ENCODE results near the gene PLCG2.
"Not testable (repeated sequence)": the region's sequence is repeated elsewhere in the genome, so short reads cannot be mapped to it uniquely, and the experiment has no call there.

PLCG2 gene

DNA sequence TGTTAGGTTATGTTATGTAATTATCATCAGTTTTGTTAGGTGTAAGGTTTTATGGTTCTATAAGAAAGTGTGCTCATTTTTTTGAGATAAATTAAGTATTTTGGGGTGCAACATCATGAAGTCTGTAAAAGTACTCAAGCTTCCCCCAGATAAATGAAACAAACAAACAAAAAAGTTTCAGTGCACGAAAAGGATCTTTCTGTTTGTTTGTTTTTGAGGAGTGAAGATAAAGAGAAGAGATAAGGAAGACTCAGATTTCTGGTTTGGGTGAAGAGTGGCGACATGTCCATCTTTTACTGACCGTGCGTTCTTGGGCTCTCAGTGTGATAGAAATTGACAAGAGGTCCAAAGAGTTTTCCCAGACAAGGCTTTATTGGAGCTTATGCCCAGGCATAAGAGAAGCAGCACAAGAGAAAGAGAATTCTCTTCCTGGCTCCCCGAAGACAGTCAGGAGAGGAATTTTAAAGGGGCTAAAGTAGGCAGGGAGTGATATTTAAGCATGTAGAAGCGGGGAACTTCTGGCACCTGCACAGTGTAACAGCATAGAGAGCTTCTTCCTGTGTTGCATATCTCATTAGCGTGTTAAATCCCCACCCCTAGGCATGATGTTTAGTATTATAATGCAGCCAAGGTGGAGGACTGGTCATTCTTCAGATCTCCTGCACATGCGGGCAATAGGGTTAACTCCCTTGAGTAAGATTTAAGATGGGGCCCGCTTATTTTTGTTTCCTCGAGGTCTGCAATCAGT is 71.3 kb downstream of the PLCG2 start:
- no peak for DNase-seq

- DNase-seq: no peak
Observed at GRCh38 chr16:81852347-81852746, 73.3 kb downstream of the PLCG2 start.

- no peak for DNase-seq
Observed at GRCh38 chr16:81855552-81856153, 76.6 kb downstream of the PLCG2 start.

- DNase-seq: no peak
Observed at GRCh38 chr16:81860287-81861266, 81.5 kb downstream of the PLCG2 start.

GRCh38 chr16:81861503-81861902 is 82.4 kb downstream of the PLCG2 start:
- DNase-seq: no peak

DNA sequence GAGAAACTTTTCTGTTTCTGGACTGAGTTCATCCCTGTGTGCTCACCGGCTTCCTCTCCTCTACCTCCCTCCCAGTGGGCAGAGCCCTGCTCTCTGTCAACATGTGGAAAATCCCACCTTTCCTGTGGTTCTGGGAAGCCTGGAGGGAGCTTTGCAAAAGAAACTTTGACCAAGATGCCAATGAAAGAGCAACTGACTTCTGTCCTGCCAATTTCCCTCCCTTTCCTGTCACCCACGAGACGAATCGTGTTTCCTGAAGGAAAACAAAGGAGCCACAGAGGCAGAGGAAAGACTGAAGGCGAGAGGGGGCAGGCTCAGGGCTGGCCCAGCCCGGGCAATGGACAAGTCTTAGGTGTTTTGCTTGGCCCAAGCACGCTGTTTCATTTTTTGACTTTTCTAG is 82.8 kb downstream of the PLCG2 start:
- DNase-seq: no peak

- no peak for DNase-seq
Observed at GRCh38 chr16:81863630-81864352, 84.7 kb downstream of the PLCG2 start.

DNA sequence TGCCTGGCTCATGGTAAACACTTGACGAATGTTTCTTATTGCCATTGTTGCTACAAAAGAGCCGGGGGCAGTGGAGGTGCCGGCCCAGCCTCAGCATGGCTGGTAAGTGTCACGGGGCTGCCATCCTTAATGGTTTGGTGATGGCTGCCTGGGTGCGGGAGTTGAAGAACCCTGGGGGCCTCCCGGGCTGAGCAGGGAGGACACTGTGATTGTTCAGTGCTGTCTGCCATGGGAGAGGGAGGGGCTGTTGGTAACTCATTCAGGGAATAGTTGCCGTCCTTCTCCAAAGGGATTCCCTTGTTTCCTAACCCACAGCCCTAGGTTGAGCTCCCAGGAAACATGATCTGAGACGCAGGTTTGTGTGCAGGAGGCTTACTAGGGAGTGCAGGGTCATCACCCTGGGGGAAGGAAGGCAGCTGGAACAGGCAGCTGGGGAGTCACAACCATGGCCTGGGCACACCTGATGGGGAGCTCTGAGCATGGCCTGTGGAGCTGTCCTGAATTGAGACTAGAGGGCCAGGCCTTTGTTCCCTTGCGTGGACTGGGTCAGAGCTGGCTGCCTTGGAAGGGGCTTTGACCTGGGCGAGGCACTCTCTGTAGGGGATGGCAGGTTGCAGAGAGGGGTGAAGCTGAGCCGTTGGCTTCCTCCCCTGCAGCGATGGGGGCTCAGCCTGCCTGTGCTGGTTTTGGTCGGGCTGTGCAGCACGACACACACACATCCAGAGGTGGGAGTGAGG is 85.7 kb downstream of the PLCG2 start:
- no peak for DNase-seq

DNA sequence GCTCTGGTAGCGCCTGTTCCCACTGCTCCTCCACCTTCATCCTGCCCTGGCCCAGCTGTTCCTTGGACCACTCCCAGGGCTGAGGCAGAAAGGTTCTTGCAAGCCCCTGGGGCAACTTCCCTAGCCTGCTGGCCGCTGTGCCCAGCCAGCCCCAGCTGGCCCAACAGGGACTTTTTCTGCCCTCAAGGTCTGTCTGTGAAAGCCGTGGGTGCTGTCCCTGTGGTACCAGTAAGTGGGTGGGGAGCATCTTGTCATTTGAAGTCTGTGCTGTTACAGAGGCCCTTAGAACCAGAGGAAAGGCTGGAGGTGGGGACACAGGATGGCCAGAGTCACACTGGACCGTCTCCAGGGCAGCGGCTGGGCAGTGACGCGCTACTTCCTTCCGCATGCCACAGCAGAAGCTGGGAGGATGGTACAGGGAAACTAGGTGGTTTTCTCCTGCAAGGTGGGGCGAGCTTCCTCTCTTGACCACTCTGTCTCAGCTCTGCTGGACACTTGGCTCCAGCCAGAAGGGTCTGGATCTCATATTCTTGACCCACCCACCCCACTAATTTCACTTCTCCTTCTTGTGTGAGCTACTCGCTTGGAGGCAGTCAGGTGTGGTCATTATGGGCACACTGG is 87.8 kb downstream of the PLCG2 start:
- DNase-seq: no peak

DNA sequence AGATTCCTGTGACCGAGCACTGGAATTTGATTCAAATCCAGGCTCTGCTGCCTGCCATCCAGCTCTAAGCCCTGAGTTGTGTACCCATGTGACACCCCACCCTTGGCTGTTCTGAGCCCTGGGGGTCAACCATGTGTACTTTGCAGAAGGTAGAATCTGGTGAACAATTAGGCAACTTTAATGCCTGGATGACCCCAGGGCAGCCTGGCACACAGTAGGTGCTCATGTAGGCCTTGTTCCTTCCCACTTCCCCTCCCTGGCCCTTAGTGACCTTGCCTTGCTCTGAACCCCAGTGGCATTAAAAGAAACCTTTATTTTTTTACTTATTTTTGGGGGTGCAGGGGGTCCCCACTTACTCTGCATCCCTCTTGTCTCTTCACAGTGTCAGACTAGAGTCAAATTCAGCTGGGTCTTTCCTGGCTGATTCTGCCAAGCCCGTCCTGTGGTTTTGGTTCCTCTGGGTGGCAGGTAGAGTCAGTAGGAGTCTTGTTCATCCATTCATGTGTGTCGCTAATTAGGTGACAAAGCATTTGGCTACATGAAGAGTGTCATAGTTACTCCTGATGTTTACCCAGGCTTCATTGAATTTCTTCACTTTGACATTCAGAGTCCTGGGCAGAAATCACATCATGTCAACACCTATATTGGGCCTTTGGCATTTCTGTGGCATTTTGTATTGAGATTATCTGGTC is 89.1 kb downstream of the PLCG2 start:
- DNase-seq: no peak

GRCh38 chr16:81869326-81869725 is 90.2 kb downstream of the PLCG2 start:
- no peak for DNase-seq

- no peak for DNase-seq
Observed at GRCh38 chr16:81873206-81873605, 94.1 kb downstream of the PLCG2 start.

DNA sequence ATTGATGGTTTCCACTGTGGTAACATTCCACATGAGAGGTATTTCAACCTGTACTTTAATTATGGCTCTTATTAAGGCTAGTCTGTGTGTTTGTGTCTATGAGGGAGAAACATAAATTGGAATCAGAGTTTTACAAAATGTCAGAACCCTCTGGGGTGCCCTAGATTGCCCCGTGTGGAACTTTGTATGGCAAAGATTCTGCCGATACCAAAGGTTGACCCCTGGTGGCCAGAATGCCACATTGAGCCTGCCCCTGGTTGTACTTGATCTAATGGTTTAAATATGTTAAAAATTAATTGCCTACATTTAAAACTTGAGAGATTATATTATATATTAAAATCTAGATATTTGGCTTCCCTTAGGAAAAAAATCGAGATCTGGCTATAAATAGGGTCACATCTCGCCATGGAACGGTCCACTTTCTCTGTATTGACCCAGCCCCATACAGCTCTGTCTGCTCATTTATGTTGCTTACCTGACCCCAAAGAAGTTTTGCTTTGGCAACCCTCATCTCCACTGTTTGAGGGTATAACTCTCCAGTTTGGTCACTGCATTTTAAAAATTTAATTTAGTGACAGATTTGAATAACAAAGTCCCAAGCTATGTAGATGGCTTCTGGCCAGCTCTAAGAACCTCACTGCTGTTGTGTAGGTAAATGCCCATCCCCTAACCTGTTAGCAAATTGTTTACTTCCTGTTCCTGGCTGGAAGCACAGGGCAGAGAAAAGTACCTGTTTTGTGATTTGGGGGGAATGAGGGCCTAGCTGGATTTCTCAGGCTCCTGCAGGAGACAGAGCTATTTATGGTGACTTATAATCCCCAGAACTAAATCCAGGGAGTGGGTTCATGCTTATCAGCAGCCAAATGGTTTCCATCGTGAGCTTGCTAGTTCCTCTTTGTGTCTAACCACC is 95.0 kb downstream of the PLCG2 start:
- peak; percentile 1 for DNase-seq

DNA sequence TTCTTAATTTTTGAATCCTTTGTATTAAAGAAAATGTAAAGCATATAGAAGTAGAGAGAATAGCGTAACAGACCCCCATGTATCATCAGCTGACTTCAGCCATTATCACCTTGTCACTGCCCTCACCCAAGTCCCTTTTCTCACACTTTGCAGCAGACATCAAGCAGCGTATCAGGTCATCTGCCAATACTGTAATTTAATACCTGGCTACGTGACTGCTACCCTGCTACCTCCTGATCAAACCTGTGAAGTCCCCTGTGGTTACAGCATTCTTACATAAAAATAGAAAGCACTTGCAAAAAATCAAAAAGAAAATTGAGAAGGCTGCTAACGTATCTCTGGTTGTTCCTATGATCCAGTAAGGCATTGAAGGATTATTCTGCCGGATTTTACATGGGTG is 96.4 kb downstream of the PLCG2 start:
- DNase-seq: no peak

- no peak for DNase-seq
Observed at GRCh38 chr16:81876273-81876900, 97.3 kb downstream of the PLCG2 start.

GRCh38 chr16:81877490-81877889 is 98.4 kb downstream of the PLCG2 start:
- not testable (repeated sequence) for DNase-seq

DNA sequence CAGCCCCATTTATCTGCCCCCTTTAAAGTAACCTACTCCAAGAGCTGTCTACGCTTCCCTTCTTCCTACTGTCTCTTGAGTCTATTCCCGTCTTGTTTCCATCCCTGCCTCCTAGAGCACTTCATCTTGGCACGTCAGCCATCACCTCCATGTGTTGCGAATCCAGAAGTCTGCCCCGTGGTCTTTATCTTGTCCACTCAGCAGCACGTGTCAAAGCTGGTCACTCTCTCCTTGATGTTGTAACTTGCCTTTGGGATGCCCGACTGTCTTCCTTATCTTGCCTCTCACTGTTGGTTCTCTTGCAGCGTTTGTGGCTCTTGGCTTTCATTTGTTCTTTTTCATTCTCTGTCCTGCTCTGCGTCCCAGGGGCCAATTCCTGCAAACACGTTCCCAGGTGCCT is 99.4 kb downstream of the PLCG2 start:
- DNase-seq: no peak

GRCh38 chr16:81879625-81880024 is 100.5 kb downstream of the PLCG2 start:
- no peak for DNase-seq

GRCh38 chr16:81880816-81881215 is 101.7 kb downstream of the PLCG2 start:
- DNase-seq: no peak

All from NCI-H2029 treated with DMSO at 0.1 percent for 48 hours (cell line).